ENCODE data around the gene ST8SIA6.

- TF ChIP-seq, protein P1, sequence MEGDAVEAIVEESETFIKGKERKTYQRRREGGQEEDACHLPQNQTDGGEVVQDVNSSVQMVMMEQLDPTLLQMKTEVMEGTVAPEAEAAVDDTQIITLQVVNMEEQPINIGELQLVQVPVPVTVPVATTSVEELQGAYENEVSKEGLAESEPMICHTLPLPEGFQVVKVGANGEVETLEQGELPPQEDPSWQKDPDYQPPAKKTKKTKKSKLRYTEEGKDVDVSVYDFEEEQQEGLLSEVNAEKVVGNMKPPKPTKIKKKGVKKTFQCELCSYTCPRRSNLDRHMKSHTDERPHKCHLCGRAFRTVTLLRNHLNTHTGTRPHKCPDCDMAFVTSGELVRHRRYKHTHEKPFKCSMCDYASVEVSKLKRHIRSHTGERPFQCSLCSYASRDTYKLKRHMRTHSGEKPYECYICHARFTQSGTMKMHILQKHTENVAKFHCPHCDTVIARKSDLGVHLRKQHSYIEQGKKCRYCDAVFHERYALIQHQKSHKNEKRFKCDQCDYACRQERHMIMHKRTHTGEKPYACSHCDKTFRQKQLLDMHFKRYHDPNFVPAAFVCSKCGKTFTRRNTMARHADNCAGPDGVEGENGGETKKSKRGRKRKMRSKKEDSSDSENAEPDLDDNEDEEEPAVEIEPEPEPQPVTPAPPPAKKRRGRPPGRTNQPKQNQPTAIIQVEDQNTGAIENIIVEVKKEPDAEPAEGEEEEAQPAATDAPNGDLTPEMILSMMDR (IDR thresholded peaks at IDR 0.05) = no peak
- no peak for TF ChIP-seq POLR2A (IDR thresholded peaks at IDR 0.05)
Observed at GRCh38 chr10:17368708-17369272, 85.6 kb downstream of the ST8SIA6 start.
